Psoas muscle (tissue), 8 donors: ENCODE data around the gene NIM1K. TPM values are rescaled to one million over a fixed set of nuclear protein-coding genes. Genes with fewer than 3 reads are reported as not detected.

Experiments
- ATAC-seq, 4 donors: fragments of 200-7000 bp; cut with Tn5 transposase; one replicate each; pipeline ENCODE4 v1.9.1; 2020; ENCODE audit warnings: moderate library complexity in 3 of 4, mild to moderate bottlenecking in 2 of 4
- DNase-seq, 2 donors: peaks; one replicate each; pipeline ENCODE4 v3.0.0-alpha.2; 2020
- H3K27ac ChIP-seq: fragments of 200-600 bp; one replicate; pipeline ENCODE4 v1.8.0; 2022
- H3K27me3 ChIP-seq, 3 donors: fragments of 200-600 bp in 1 of 3; one replicate each; pipeline versions ENCODE4 v1.6.1 to v1.8.0; 2013 to 2022; ENCODE audit warnings: low read length in 2 of 3, mild to moderate bottlenecking in 2 of 3, moderate library complexity in 1 of 3; ENCODE audit not compliant: insufficient read depth in 3 of 3
- H3K36me3 ChIP-seq, 2 donors: fragments of 200-600 bp in 1 of 2; one replicate each; pipeline versions ENCODE4 v1.6.1 to v1.8.0; 2013 to 2022; ENCODE audit warnings: low read depth in 1 of 2, mild to moderate bottlenecking in 1 of 2, moderate library complexity in 1 of 2; ENCODE audit not compliant: insufficient read depth in 1 of 2
- H3K4me1 ChIP-seq: fragments of 200-600 bp; one replicate; pipeline ENCODE4 v1.8.0; 2022
- H3K4me3 ChIP-seq: fragments of 200-600 bp; one replicate; pipeline ENCODE4 v1.8.0; 2022; ENCODE audit warnings: mild to moderate bottlenecking
- H3K9me3 ChIP-seq: fragments of 200-600 bp; one replicate; pipeline ENCODE4 v1.8.0; 2022
- CTCF ChIP-seq: fragments of 200-600 bp; IDR thresholded peaks from one replicate; pipeline ENCODE4 v1.8.0; 2022; ENCODE audit warnings: antibody characterized with exemption
- WGBS, 3 donors: extraction: QIAGEN DNeasy Blood & Tissue Kit; methylation state at CpG; one replicate each; pipeline versions ENCODE4 v1.1.6 to v1.1.7; 2013; 5-methylcytosine and 5-hydroxymethylcytosine counted together
- intact Hi-C, 2 donors: fragments of 100-400 bp; cut with DNase I; formaldehyde crosslinking; loops; one replicate each; pipeline versions ENCODE4 v1.11.0 to v1.14.2; 2022
- polyA plus RNA-seq, 3 donors: library from polyadenylated mRNA; stranded (reverse); fragments of 200-250 nt; gene quantifications; one replicate each; pipeline ENCODE4 v1.2.3, GENCODE V29; 2013
- total RNA-seq, 4 donors: library from RNA; stranded (reverse); fragmentation: NEBNext Ultra II Directional in 2 of 4; extraction: Animal tissue kit (Norgen Biotek cat#: 25700) in 2 of 4; gene quantifications; one replicate each; pipeline versions ENCODE4 v1.2.1 to v1.2.4, GENCODE V29; 2021 to 2023
- donor health status: healthy with polysubstance abuse.
- donor health status: DM: no; HTN: no; CAD: no; lungs with moderate emphysema.
- donor health status: Bipolar disorder and iron deficiency.
- donor health status: healthy.
- donor health status: DM: yes; HTN: yes; CAD: no.
- donor health status: DM: no; HTN: no; CAD: no.
- donor health status: DM: no; HTN: no; CAD: no.
- donor health status: DM: yes; HTN: yes; CAD: no.

Gene NIM1K
- total and polyA plus RNA-seq, 7 donors = 0.10 to 0.25 (median 0.20) TPM; not detected in 1

DNA sequence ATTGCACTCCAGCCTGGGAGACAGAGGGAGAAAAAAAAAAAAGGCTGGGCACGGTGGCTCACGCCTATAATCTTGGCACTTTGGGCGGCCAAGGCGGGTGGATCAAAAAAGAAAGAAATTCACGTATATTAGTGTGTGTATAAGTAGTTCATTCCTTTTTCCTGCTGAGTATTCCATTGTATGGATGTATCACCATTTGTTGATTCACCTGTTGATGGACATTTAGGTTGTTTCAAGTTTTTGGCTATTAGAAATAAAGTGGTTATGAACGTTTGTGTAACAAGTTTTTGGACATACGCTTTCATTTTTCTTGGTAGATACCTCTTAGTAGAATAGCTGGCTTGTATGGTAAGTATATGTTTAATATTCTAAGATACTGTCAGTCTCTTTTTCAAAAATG is 42.8 kb upstream of the NIM1K start:
- Histone ChIP-seq H3K4me1 (peaks cover 2% of the 10 kb centered on the region), H3K36me3 (peaks cover 0 to 4% of the 10 kb centered on the region in 2 donors), H3K27ac (no peak overlapping the region), H3K4me3 (no peak overlapping the region), H3K27me3 (no peaks in the 10 kb centered on the region), H3K9me3 (no peaks in the 10 kb centered on the region)
- intact Hi-C loops = no loop called here
- no peak for TF ChIP-seq CTCF
- WGBS, 3 donors = 91 to 97% (median 92%) methylated on average over 7 of the region's 7 CpGs
- DNase-seq = no peak
- ATAC-seq = no peak

DNA sequence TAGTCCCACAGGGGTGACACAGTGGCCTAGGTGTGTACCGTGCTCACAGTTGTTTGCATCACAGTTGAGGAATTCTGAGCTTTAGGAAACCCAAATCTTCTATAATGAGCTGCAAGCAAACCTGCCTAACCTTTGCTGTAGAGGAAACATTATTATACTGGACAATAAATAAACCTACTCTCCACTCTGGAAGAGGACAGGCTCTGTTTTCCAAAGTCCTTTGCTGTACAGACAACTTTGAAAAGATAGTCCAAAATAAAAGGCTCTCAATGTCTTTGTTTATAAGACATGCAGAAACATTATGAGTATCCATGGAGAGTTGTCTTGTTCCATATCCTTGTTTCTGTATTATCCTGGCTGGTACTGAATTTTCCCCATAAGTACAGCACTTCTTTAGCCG is 42.0 kb upstream of the NIM1K start:
- no peaks in the 10 kb centered on the region for H3K27me3 ChIP-seq
- WGBS, 3 donors = 88 to 93% (median 88%) methylated on average over 2 of the region's 2 CpGs
- H3K36me3 ChIP-seq = peaks cover 0 to 4% of the 10 kb centered on the region in 2 donors
- intact Hi-C loops = no loop called here
- no peak for DNase-seq
- H3K4me1 ChIP-seq = peaks cover 11% of the 10 kb centered on the region
- TF ChIP-seq CTCF = no peak
- no peak for ATAC-seq
- no peaks in the 10 kb centered on the region for H3K9me3 ChIP-seq
- no peak overlapping the region for H3K27ac ChIP-seq
- no peak overlapping the region for H3K4me3 ChIP-seq

DNA sequence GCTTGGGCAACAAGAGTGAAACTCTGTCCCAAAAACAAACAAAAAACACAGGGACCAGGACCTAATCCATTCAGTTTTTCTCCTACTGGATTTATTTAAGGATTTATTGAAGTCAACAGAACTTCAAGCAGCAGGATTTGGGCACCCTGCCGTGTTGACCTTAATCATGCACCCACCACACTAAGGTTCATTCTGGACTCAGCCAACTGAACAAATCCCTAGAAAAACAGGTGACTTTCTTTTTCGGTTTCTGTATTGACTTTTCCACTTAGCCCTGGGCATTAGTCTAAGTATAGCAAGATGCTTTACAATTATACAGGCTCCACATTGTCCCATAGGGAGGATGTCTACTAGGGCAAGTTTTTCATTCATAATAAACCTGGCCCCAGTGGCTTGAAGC is 41.3 kb upstream of the NIM1K start:
- Histone ChIP-seq H3K36me3 (peaks cover 0 to 3% of the 10 kb centered on the region in 2 donors), H3K4me3 (no peak overlapping the region), H3K27me3 (no peaks in the 10 kb centered on the region), H3K9me3 (no peaks in the 10 kb centered on the region), H3K27ac (no peak overlapping the region), H3K4me1 (peaks cover 12% of the 10 kb centered on the region)
- ATAC-seq = no peak
- no peak for TF ChIP-seq CTCF
- WGBS, 3 donors = 60 to 77% (median 66%) methylated on average over 2 of the region's 2 CpGs
- intact Hi-C loops = no loop called here
- DNase-seq = no peak

GRCh38 chr5:43152946-43153345 is 39.1 kb upstream of the NIM1K start:
- no peak overlapping the region for H3K4me3 ChIP-seq
- no peaks in the 10 kb centered on the region for H3K36me3 ChIP-seq
- H3K27ac ChIP-seq = no peak overlapping the region
- no peak for TF ChIP-seq CTCF
- WGBS, 3 donors = 73 to 79% (median 75%) methylated on average over 3 of the region's 3 CpGs
- no peaks in the 10 kb centered on the region for H3K9me3 ChIP-seq
- H3K27me3 ChIP-seq = no peaks in the 10 kb centered on the region
- peaks cover 17% of the 10 kb centered on the region for H3K4me1 ChIP-seq
- intact Hi-C loops = no loop called here
- ATAC-seq (peak in 3 of 4 donors; percentile 21 to 31 (median 28)), DNase-seq (no peak)

DNA sequence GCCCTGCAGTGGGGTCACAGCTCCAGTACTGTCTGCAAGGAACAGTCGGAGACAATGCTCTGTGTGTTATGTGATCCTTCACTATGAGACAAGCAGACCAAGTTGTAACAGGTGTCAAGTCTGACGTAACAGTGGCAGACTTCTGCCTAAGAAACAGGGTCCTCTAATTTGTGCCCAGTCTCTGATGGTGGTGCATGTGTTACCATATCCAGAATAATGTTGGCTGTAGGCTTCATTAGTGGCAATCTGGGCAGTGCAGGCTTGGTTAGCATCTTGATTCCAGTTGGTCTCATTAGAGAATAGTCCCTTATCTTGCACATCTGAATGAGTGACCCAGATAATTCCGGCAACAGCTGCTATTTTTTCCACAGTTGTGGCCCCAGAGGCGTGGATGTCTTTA is 37.6 kb upstream of the NIM1K start:
- H3K27me3 ChIP-seq = no peaks in the 10 kb centered on the region
- H3K27ac ChIP-seq = peak overlapping the region; percentile 20
- no peaks in the 10 kb centered on the region for H3K9me3 ChIP-seq
- 17 to 33% (median 19%) methylated on average over 4 of the region's 4 CpGs for whole genome bisulfite sequencing, 3 donors
- ATAC-seq (peak; percentile 61 to 77 (median 71)), DNase-seq (no peak)
- H3K36me3 ChIP-seq = peaks cover 0 to 6% of the 10 kb centered on the region in 2 donors
- intact Hi-C loops = no loop called here
- H3K4me3 ChIP-seq = no peak overlapping the region
- peaks cover 17% of the 10 kb centered on the region for H3K4me1 ChIP-seq
- no peak for TF ChIP-seq CTCF
